Stimulated activated CD4-positive, alpha-beta T cell treated with anti-CD3 and anti-CD28 coated beads, Interleukin-1b, Interleukin-23, amount 100 ng/mL, for 48 hours (primary cell): ENCODE results near the gene KCND3.

Experiments
- DNase-seq: peaks from one replicate; pipeline ENCODE4 v3.0.0-alpha.2; 2020

The KCND3 gene

GRCh38 chr1:111738133-111738435 is 251.4 kb downstream of the KCND3 start:
- no peak for DNase-seq

- DNase-seq, result no peak
Observed at GRCh38 chr1:111737216-111738132, 252.0 kb downstream of the KCND3 start.

DNA sequence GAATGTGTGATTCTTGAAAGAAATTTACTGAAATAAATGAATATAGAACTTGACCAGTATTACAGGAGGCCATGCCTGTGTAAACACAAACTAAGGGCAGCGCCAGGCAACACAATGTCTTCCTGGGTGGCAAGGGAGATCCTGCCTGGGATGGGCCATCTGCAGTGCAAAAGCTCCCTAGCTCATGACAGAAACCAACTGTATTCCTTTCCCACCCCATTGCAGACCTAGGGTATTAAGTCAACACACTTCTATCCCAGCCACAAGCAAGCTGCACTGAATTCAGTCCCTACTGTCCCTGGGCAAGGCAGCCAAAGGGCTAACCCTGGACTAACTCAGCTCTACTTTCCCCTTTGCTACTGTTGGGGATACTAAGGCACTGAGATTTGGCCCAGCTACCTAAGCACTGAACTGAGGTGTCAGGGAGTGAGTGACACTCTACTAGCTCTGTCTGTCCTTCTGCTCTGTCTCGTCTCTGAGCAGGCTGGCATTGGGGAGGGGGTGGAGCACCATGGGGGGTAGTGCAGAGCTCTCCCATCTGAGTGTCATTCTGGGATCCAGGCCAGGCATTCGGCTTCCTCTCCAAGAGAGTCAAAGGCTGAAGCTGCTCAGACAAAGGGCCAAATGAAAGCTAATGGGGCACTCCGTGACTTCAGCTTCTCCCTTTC is 252.8 kb downstream of the KCND3 start:
- no peak for DNase-seq

DNA sequence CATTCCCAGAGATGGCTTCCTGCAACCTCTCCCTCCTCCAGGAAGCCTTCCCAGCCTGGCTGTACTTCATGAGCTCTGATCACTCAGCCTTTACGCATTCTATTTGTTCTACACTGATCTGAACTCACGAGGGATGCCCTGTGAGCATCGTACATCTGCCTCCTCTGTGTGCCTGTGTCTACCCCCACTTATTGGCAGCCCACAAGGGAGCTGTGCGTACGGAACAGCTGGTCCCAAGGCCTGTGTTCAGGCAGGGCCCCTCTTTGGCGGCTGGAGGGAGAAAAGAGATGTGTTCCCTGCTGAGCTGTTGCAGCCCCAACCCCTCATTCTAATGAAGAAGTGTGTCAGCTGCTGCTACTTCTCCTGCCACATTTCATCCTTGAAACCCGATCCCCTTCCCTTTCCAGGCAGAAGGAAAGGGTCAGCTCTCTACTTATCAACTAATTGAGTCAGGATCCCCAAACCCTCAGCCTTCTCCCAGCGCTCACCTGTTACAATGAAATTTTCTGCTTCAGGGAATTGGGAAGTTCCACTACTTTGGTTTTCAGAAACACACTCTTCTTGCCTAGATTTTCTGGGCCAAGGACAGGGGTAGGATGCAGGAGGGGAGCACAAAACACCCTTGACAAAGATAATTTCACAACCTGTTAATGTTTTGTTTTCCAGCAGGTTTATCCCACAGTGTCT is 253.5 kb downstream of the KCND3 start:
- no peak for DNase-seq

GRCh38 chr1:111735321-111735720 is 254.1 kb downstream of the KCND3 start:
- no peak for DNase-seq

DNA sequence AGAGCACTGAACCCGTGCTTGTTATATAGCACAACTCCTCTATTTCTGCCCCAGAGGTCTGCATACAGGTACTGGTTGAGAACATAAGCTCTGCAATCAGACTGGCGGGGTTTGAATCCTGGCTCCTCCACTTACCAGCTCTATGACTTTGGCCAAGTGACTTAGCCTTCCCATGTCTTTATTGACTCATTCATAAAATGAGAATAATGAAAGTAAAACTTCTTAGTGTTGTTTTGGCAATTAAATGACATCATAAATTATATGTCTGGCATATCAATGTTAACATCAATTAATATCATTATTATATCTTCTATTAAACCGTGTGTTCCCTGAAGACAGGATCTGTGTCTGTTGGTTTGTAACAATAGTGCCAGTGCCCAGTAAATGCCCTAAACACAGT is 254.6 kb downstream of the KCND3 start:
- DNase-seq, result no peak

DNA sequence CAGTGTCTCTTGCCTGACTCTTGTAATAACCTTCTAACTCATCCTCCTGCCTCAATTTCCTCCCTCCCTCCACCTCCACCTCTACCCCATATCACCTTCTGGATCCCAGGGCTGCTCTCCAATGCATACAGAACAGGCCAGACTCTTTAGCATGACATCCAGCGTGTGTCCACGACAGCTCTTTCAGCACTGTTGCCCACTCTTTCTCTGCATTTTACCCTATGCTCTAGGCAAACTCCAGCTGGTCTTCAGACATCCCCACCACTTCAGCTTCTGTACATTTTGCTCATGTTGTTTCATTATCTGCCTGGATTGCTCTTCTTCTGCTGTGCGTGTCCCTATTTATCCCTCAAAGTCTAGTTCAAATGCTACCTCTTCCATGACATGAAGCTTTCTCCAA is 255.0 kb downstream of the KCND3 start:
- no peak for DNase-seq

- no peak for DNase-seq
Observed at GRCh38 chr1:111733992-111734341, 255.5 kb downstream of the KCND3 start.

GRCh38 chr1:111733183-111733991 is 256.1 kb downstream of the KCND3 start:
- no peak for DNase-seq

DNA sequence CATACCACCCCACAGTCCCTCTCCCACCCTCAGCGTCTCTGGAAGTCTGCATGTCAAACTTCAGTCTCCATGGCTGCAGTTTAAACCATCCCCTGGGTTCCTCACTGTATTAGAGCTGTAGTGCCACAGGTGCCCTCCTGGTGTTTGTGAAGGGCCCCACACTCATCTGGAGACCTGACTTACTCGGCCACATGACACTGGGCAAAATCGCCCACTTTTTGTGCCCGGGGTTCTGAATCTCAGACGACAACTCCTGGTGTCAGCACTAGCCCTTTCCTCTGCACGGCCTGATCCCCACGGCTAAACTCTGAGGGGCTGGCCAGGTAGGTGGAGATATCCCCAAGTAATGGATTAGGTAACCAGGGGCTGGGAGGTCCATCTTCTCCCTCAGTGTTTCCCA is 256.8 kb downstream of the KCND3 start:
- no peak for DNase-seq

DNA sequence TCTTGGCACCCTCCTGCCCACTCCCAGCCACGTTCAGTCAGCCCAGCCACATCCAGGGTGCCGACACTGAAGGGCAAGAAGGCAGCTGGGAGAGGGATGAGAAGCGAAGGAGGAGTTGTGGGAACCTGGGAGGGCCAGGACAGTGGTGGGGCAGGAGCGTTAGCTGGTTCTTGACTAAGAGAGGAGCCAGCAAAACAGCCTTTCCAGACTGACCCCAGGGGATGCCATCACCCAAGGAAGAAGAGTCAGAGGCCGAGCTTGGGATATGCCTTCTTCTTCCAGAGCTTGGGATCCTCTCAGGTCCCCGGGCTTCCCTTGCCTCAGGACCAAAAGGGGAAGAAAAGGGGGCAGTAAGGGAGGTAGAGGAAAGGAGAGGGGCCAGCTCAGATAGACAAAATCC is 257.5 kb downstream of the KCND3 start:
- no peak for DNase-seq

GRCh38 chr1:111730706-111731105 is 258.8 kb downstream of the KCND3 start:
- no peak for DNase-seq

DNA sequence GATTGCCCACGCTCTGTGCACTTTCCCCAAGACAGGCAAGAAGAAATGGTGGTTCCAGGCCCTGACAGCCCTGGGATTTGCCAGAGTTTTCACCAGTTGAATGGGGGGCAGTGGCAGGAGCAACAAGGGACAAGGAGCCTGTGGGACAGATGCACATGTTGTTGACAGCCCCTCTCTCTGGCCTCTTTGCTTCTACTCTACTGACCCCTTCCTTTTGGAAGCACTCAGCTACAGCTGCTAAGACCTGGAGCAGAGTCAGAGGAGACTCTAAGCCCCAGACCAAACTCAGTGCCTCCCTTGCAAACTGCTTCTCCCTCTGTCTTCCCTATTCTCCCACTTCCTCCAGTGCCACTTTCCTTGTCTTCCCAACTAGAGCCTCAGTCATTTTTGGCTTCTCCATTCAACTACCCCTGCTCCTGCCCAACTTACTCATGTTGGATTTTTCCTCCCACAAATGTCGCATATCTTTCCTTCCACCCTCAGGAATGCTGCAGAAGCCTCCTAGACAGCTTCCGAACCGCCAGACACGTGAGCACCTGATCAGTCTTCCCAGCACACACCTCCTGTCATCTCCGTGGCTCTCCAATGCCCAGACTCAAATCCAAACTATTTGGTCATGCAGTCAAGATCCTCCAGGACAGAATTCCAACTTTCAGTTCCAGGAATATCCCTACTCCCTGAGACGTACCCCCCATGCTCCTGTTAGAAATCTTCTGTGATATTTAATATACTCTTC is 259.4 kb downstream of the KCND3 start:
- DNase-seq, result no peak

GRCh38 chr1:111729271-111729921 is 260.1 kb downstream of the KCND3 start:
- no peak for DNase-seq

- DNase-seq, result no peak
Observed at GRCh38 chr1:111727056-111727455, 262.4 kb downstream of the KCND3 start.

DNA sequence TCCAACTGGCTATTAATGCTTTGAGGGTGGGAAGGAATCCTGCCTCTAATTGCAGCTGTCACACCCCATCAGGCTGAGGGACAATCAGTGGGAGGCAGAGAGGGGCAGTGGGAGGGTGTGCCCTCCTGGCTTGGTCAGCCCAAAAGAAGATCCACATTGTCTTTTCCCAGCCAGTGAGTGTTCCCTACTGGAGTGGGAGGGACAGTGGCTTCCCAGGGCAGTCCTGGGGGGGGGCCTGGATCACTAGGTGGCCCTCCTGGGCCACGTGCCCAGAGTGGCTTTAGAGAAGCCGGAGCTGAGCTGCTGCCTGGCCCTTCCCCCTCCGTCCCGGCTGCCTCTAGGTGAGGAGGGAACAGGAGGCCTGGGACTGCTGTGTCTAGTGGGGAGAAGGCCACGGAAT is 264.3 kb downstream of the KCND3 start:
- DNase-seq, result no peak

- DNase-seq, result no peak
Observed at GRCh38 chr1:111723871-111724270, 265.6 kb downstream of the KCND3 start.

DNA sequence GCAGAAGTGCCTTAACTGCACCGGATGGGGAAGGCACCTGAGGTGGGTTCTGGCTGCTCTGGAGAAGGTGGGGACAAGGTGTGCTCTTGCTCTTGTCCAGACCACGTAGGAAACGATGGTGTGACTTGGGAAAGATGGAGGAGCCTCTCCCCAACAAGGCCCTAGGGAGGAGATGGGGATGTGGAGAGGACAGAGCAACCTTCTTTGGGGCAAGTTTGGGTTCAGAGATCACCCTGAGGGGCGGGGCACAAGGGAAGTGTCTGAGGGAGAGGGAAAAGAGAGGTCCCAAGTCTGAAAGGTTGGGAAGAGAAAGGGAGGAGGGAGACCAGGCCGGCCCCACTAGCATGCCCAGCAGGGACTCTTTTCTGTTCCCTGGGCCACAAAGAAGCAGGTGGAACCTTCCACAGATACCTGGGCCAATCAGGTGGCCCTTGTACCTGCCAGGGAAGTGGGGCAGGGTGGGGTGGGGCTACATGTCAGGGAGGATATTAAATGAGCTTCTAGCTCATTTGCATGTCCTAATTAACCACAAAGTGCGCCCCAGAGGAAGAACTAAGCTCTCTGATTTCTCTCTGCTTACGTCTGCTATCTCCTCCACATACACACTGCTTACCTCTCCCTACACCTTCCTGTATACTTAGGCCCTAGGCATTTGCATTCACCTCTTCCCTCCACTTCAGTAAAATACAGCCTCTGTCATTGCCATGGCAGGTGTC is 266.2 kb downstream of the KCND3 start:
- no peak for DNase-seq

GRCh38 chr1:111720977-111721786 is 268.3 kb downstream of the KCND3 start:
- no peak for DNase-seq
